Hippocampal formation (tissue), 2 donors: ENCODE data around the gene ATP2C1.
"Not testable (repeated sequence)": the region's sequence is repeated elsewhere in the genome, so short reads cannot be mapped to it uniquely, and the experiment has no call there.

ENCODE experiments used
- DNase-seq, 2 donors: peaks; one replicate each; lab custom pipeline; 2025; lab: John Stamatoyannopoulos, UW

ATP2C1 gene, protein sequence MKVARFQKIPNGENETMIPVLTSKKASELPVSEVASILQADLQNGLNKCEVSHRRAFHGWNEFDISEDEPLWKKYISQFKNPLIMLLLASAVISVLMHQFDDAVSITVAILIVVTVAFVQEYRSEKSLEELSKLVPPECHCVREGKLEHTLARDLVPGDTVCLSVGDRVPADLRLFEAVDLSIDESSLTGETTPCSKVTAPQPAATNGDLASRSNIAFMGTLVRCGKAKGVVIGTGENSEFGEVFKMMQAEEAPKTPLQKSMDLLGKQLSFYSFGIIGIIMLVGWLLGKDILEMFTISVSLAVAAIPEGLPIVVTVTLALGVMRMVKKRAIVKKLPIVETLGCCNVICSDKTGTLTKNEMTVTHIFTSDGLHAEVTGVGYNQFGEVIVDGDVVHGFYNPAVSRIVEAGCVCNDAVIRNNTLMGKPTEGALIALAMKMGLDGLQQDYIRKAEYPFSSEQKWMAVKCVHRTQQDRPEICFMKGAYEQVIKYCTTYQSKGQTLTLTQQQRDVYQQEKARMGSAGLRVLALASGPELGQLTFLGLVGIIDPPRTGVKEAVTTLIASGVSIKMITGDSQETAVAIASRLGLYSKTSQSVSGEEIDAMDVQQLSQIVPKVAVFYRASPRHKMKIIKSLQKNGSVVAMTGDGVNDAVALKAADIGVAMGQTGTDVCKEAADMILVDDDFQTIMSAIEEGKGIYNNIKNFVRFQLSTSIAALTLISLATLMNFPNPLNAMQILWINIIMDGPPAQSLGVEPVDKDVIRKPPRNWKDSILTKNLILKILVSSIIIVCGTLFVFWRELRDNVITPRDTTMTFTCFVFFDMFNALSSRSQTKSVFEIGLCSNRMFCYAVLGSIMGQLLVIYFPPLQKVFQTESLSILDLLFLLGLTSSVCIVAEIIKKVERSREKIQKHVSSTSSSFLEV

DNA sequence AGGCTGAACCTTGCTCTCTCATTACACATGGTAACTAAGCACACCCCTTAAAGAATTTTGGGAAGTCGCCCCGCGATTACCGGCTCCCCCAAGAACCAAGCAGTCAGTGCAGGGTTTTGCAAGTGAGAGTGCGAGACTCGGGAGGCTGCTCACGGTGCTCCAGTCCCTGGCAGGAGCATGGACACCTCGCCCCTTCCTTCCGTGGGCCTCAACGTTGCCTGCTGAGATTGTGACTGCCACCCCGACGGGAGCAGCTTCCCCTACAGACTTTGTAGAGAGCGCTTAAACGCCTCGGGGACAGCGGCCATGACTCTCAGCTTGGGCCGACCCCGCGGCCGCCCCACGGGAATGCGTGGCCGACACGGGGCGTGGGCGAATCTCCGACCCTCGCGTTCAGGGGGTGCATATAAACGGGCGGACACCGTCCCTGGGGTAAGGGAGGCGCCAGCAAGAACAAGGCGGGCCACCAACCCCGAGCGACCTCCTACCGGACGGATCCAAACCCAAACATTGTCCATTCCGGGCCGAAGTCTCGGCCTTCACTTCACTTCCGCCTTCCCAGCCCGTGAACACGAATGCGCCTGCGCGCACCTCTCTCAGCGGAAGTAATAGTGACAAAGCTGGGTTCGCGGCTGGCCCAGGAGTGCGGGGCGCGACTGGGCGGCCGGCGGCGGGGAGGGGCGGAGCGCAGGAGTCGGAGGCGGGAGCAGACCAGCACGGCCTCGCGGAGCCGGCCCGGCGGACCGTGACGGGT is at the start of gene ATP2C1:
TSS of gene ATP2C1 (plus strand) at position 709 of the 754 bp plus-strand sequence. CDS start 686 bp downstream, outside the sequence.
- DNase-seq: peak; percentile 86 to 96

- no peak for DNase-seq
Observed at GRCh38 chr3:130844462-130844861, 49.4 kb upstream of the ATP2C1 start.

- DNase-seq: no peak
Observed at GRCh38 chr3:130846181-130846580, 47.7 kb upstream of the ATP2C1 start.

- DNase-seq: no peak
Observed at GRCh38 chr3:130849091-130849552, 44.8 kb upstream of the ATP2C1 start.

- peak in 1 of 2 donors; percentile 23 for DNase-seq
Observed at GRCh38 chr3:130850044-130850797, 43.7 kb upstream of the ATP2C1 start.

DNA sequence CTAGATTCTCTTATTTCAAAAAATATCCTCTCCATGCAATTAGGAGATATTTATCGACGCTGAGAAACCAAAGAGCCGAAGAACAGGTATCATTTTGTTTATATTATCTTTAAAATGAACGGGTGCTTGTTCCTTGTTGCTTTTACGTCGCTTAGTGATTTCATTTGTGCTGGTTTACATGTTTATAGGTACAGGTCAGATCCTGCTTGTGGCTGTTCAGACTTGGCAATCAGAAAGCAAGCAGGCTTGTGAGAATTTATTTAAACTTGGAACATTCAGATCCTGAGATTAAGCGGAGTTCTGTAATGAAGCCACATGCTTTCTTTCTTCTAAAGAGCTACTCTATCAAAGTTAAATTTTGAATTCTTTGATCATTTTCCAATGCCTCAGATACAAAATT is 43.0 kb upstream of the ATP2C1 start:
- DNase-seq: no peak

DNA sequence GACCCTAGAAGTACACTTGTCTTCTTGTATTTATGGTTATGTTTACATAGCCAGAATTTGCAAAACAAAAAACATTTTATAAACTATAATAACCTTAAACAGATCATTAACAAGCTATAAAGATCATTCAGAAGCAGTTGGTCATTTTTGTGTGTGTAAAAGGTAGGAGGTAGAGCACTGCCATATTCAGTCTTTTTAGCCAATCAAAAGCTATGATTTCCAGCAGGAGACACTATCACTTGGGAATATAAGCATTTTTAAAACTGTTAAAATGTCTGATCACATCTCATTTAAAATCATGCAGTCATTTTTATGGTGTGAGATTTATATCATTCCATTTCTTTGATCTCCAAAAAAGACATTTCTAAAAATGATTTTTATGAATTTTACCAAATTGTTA is 42.6 kb upstream of the ATP2C1 start:
- no peak for DNase-seq

GRCh38 chr3:130853581-130853980 is 40.3 kb upstream of the ATP2C1 start:
- DNase-seq: no peak

GRCh38 chr3:130854208-130854864 is 39.5 kb upstream of the ATP2C1 start:
- no peak for DNase-seq

DNA sequence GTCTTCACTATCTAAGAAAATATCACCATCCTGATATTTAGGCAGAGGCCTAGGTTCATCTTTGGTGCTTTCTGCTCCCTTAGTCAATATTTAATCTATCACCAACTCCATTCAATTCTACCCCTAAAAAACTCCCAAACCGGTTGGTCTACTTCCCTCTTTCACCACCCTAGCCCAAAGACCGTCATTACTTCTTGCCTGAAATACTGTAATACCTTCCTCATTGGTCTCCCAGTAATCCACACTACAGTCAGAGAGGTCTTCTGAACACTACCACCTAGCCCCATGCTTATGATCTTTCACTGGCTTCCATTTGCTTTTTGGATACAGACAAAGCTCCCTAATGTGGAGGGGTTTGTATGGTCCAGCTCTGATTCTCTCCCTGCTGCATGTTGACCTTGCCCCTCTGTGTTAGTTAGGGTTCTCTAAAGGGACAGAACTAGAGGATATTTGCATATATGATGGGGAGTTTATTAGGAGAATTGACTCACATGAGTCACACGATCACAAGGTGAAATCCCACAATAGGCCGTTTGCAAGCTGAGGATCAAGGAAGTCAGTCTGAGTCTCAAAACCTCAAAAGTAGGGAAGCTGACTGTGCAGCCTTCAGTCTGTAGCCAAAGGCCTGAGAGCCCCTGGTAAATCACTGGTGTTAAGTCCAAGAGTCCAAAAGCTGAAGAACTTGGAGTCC is 36.4 kb upstream of the ATP2C1 start:
- no peak for DNase-seq

DNA sequence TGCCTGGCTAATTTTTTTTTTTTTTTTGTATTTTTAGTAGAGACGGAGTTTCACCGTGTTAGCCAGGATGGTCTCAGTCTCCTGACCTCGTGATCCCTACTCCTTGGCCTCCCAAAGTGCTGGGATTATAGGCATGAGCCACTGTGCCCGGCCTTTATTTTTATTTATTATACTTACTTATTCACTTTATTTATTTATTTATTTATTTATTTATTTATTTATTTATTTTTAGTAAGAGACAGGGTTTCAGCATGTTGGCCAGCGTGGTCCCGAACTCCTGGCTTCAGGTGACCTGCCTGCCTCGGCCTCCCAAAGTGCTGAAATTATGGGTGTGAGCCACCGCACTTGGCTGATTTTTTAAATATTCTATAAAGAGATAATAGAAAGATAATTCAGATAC is 31.8 kb upstream of the ATP2C1 start:
- DNase-seq: not testable (repeated sequence)

DNA sequence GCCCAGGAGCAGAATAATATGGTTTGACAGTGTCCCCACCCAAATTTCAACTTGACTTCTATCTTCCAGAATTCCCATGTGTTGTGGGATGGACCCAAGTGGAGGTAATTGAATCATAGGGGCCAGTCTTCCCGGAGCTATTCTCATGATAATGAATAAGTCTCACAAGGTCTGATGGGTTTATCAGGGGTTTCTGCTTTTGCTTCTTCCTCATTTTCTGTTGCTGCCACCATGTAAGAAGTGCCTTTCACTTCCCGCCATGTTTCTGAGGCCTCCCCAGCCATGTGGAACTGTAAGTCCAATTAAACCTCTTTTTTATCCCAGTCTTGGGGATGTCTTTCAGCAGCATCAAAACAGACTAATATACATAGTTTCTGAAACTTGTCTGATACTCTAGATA is 28.4 kb upstream of the ATP2C1 start:
- DNase-seq: no peak

GRCh38 chr3:130866327-130866726 is 27.6 kb upstream of the ATP2C1 start:
- DNase-seq: no peak

- DNase-seq: no peak
Observed at GRCh38 chr3:130870423-130870822, 23.5 kb upstream of the ATP2C1 start.

GRCh38 chr3:130876594-130876993 is 17.3 kb upstream of the ATP2C1 start:
- no peak for DNase-seq

- DNase-seq: no peak
Observed at GRCh38 chr3:130878464-130878863, 15.4 kb upstream of the ATP2C1 start.

GRCh38 chr3:130889416-130889946 is 4.4 kb upstream of the ATP2C1 start:
- DNase-seq: no peak

DNA sequence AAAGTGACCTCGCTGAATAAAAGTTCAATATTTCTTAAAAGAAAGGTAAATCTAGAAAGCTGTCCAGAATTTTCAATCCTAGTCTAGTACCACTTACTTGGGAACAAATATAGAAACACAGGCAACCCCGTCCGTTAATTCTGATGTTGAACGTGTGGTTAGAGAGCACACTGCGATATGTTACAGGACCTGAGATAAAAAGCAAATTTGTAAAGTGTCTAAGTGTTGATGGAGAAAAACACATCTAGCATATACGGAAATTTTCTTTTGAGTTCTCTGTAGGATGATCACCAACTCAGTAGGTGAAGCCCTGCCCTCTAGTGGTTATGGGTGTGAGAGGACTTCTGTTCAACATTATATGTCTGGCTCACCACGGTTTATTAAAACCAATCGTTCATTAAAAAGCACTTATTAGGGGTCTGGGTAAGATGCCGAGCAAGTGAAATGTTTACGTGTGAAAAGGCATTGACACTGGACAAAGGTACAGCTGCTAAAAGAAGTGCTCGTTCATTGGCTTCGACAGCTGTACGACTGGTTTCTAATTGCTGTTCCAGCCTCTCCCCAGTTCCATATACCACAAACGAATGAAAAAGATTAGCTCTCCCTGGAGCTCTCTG is 1.0 kb upstream of the ATP2C1 start:
- DNase-seq: peak; percentile 69 to 91
